Amygdala (tissue), 56 donors: ENCODE results near the gene FRY.

ENCODE experiments used
- DNase-seq, 56 donors: peaks; one replicate each; lab custom pipeline; 2025; lab: John Stamatoyannopoulos, UW

FRY gene

DNA sequence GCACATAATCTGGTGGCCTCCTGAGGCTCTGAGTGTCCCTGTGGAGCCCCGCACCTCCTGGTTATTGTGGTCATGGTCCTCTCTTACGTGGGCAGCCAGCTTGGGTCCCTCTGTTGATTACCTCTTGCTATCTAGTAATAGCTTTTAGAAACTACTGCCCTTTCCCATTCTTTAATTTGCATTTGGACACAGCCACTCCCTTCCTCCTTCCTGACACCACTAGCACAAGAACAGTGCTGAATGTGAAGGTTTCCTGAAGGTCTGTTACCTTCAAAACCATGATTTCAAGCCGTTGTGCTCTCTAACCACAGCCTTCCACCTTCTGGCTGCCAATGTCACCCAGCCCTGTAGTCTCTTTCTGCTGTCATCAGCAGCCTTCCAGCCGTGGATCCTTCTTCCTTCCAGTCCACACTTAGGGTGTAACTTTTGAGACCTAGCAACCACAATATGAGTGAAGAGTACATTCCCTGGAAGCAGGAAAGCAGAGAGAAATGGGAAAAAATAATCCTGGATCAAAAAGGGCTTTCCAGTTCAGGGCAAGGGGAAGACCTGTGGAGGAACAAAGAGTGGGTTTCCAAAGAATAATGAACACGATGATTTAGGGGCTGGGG, 130.9 kb downstream of the FRY start:
- no peak for DNase-seq

DNA sequence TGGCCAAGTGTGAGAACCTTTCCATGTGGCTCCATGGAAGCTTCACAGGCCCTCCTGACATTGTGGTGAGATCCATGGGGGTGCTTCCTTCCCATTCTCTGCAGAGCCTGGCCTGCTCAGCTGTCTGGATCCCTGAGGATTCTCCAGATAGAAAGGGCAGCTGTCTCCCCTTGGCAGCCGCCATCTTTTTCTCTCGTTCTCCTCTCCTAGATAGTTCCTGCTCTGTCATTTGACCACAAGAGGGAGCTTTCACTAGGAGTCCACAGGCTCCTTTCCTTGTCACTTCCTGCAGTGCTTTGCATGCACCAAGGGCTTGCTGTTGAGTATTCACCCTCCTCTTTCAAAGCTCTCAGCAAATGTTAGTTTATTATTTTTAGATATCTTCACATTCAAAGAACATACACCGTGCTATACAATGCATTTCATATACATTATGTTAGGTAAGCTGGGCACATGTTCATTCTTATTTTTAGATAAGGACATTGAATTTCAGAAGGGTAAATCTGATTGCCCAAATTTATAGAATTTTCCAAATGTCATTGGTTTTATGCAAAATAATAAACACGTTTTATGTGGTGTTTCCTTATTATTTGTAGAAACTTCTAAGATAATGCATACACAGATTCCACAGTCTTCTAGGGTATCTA, 133.2 kb downstream of the FRY start:
- peak in 11 of 56 donors; percentile 1 to 40 (median 10) for DNase-seq

GRCh38 chr13:32165796-32166195, 134.2 kb downstream of the FRY start:
- peak in 41 of 56 donors; percentile 1 to 82 (median 48) for DNase-seq

DNA sequence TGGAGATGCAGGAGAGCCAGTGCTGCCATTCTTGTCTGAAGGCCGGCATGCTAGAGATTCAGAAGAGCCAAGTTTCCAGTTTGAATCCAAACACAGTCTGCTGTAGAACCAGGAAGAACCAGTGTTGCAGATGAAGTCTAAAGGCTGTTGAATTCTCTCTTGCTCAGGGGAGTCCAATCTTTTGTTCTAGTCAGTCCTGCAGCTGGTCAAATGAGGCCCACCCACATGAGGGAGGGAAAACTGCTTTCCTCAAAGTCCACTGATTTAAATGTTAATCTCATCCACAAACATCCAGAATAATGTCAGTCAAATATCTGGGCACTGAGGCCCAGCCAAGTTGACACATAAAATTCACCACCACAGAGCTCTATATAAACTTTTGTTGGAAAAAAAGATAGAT, 136.6 kb downstream of the FRY start:
- no peak for DNase-seq

DNA sequence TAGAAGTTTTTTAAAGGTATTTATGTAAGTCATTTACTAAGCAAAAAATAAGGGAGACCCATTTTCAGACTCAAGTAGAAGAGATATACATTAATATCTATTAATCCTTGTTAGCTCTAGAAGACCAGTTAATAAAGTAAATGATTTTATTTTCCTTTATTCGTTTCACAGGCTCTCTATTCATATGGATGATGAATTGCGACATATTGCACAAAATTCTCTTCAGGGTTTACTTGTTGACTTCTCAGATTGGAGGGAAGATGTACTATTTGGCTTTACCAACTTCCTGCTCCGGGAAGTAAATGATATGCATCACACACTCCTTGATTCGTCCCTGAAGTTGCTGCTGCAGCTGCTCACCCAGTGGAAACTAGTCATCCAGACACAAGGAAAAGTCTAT, 139.3 kb downstream of the FRY start:
- no peak for DNase-seq

GRCh38 chr13:32173881-32174280, 142.3 kb downstream of the FRY start:
- no peak for DNase-seq

DNA sequence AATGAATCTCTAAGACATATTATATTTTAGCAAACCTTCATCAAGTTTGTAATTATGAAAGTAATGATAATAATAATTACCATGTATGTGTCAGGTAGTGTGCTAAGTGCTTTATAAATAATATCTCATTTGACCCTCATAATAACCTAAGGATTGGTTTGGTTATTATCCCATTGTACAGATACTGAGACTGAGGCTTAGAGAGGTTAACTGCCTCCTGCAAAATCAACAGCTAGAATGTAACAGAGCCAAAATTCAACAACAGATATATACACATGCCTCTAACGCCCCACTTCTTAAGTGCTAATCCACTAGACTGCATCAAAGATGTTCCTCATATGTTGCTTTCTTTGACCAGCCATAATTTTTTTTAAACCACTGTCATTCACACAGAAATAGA, 142.8 kb downstream of the FRY start:
- no peak for DNase-seq

DNA sequence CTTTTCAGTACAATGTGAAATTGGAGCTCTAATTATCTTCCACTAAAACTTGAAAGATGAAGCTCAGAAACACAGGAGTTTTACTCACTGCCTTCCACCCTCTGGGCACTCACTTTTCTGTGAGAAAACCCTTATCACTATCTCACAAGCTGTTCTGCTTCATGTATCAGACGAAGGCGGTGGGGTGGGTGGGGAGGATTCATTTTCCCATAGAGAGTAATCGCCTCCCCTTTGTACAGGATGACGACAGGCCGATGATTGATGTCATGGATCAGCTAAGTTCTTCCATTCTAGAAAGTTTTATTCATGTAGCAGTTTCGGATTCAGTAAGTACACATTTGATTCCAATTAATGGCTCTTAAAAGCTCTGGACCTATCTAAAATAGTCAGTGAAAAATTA, 143.7 kb downstream of the FRY start:
- DNase-seq = no peak

DNA sequence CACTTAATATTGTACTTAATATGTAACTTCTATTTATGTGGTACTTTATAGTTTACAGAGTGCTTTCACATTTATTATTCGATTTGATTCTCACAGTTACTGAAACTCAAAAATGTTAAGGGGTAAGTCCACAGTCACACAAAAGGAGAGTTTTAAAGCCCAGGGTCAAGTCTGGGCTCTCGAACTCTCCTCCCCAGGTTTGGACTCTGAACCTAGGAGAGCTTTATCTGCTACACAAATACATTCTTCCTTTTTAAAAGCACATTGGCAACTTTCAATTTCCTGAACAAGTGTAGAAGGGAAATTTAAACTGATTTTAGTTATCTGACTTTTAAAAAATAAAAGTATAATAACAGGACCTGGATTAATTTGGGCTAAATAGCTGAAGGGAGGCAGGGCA, 144.4 kb downstream of the FRY start:
- no peak for DNase-seq

- DNase-seq = no peak
These were observed 145.1 kb downstream of the FRY start for GRCh38 chr13:32176696-32177095.

DNA sequence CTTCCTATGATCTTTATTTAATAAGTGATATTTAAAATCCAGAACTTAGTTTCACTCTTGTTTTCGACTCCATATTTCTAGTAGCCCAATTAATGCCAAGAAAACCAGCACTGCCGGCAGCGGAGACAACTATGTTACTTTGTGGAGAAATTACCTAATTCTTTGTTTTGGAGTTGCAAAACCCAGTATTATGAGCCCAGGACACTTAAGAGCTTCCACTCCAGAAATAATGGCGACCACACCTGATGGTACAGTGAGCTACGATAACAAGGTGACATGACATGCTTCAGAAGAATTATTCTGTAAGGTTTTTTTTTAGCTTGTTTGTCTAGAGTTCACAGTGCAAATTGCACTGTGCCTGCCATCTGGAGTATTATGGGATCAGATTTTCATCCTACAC, 147.2 kb downstream of the FRY start:
- no peak for DNase-seq

DNA sequence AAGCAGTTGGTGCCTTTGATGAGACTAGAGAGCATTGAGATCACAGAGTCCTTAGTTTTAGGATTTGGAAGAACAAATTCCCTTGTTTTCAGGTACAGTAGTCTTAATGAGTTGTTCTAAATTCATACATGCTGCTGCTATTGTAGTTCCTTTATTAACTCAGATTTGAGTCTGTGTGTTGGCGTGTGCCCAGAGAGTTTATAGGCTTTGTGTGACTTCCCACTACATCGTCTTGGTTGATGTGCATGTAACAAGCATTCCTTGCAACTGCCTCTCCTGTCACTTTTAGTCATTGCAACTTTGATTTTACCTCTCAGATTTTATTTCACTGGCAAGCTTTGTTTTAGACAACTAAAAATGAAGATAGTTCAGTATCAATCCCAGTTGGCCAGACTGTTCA, 148.1 kb downstream of the FRY start:
- no peak for DNase-seq

DNA sequence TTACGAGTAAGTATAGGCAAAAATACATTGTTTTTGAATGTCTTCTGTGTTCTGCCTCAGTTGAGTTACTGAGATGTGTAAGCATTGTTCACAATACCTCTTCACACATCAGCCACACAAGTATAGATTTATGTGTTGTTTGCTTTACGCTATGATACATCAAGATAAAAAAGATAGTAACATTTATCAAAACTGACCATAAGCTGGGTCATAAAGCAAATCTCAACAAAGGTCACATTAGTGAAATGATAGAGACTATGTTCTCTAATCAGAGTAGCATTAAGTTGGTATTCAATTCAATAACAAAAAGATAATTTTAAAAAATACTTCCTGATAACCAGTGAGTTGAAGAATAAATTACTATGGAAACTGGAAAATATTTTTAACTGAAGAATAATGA, 156.1 kb downstream of the FRY start:
- DNase-seq = no peak

DNA sequence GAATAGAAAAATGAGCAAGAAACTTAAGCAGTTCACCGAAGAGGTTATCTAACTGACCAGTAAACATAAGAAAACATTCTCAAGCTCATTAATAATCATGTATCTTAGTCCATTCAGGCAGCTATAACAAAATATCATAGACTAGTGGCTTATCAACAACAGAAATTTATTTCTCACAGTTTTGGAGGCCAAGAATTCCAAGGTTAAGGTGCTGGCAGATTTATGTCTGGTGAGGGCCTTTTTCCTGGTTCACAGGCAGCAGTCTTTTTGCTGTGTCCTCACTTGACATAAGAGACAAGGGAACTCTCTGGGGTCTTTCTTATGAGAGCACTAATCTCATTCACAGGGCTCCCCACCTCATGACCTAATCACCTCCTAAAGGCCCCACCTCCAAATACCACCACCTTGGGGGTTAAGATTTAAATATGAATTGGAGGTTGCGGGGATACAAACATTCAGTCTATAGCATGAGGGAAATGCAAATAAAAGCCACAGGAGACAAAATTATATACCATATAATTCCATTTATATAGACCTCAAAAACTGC, 160.0 kb downstream of the FRY start:
- no peak for DNase-seq

DNA sequence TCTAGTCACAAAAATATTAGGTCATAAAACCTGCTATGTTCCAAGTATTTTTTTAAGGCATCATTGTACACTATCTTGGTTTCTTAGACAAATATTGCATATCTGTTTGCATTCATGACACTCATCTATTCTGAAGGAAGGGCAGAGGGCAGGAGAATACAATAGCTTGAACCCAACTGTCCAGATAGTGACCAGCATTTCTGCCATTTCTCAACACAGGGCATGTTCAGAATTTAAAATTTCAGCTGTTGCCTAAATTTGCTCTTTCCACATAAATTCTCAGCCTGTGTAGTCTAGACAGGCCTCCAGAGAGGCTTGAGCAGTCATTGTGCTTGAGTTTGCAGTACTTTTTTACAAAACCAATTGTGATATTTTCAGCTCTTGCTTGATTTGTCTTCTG, 164.1 kb downstream of the FRY start:
- no peak for DNase-seq

DNA sequence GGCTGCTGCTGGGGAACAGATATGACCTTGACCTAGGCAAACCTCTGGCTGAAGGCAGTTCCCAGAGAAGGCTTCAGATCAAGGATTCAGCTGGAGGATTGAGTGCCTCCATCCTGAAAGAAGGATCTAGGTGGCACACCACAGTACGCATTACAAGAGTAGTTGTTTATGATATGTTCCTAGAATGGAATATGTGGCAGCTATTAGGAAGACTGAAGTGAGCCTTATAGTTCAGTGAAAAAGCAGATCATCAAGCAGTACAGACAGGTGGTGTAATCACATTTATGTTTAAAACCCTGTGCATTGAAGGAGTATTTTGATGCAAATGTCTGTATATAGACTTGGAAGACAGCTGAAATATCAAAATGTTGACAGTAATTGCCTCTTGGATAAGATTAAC, 167.6 kb downstream of the FRY start:
- DNase-seq = no peak

GRCh38 chr13:32200741-32201140, 169.2 kb downstream of the FRY start:
- no peak for DNase-seq

- DNase-seq = no peak
These were observed 170.2 kb downstream of the FRY start for GRCh38 chr13:32201809-32202208.

- DNase-seq = no peak
These were observed 170.7 kb downstream of the FRY start for GRCh38 chr13:32202268-32202667.

- no peak for DNase-seq
These were observed 171.6 kb downstream of the FRY start for GRCh38 chr13:32203221-32203620.

DNA sequence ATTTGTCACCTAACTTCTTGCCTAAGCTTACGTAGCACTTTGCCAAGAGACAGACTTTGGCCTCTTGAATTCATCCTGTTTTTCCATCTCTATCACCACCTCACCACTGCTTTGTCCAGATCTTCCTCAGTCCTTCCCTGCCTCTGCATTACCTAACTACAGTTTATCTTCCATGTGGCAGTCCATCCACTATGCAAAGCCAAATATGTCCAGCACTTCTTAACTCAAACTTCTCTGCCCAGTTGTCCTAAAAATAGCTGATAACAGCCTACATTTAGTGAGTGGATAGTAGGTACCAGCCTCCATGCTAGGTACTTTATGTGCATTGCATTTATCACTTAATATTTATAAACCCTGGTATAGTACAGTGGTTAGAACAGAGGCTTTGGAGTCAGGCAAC, 172.2 kb downstream of the FRY start:
- DNase-seq = no peak

- DNase-seq = no peak
These were observed 174.0 kb downstream of the FRY start for GRCh38 chr13:32205431-32206096.
